Karpas-422 (cell line): Measurements from ENCODE around the gene P2RY14. TPM values are rescaled to one million over a fixed set of nuclear protein-coding genes. Genes with fewer than 3 reads are reported as not detected.

ENCODE experiments used
- DNase-seq: peaks from one replicate; pipeline ENCODE4 v3.0.0-alpha.2; 2015
- H2AFZ ChIP-seq: fragments of 200-600 bp; sonication (generic); 2 replicates; pipeline ENCODE4 v1.6.1; 2014; ENCODE audit warnings: antibody characterized with exemption, low read length, mixed read lengths
- H3K27ac ChIP-seq: fragments of 200-600 bp; sonication (generic); 2 replicates; pipeline ENCODE4 v1.5.1; 2014; ENCODE audit warnings: mild to moderate bottlenecking, low read length, moderate library complexity
- H3K27me3 ChIP-seq: fragments of 200-600 bp; sonication (generic); 2 replicates; pipeline ENCODE4 v1.6.1; 2014; ENCODE audit warnings: low read length, mixed read lengths
- H3K36me3 ChIP-seq: fragments of 200-600 bp; sonication (generic); 2 replicates; pipeline ENCODE4 v1.6.1; 2014; ENCODE audit warnings: low read length, mixed read lengths; ENCODE audit not compliant: insufficient read depth
- H3K4me1 ChIP-seq: fragments of 200-600 bp; sonication (generic); 2 replicates; pipeline ENCODE4 v1.6.1; 2014; ENCODE audit warnings: mild to moderate bottlenecking, low read length, mixed read lengths
- H3K4me2 ChIP-seq: fragments of 200-600 bp; sonication (generic); 2 replicates; pipeline ENCODE4 v1.6.1; 2014; ENCODE audit warnings: low read length, low read depth, mild to moderate bottlenecking; ENCODE audit not compliant: poor library complexity, severe bottlenecking
- H3K4me3 ChIP-seq: fragments of 200-600 bp; sonication (generic); 2 replicates; pipeline ENCODE4 v1.5.1; 2014; ENCODE audit warnings: mild to moderate bottlenecking, antibody characterized with exemption, low read length, mixed read lengths
- H3K79me2 ChIP-seq: fragments of 200-600 bp; sonication (generic); 2 replicates; pipeline ENCODE4 v1.6.1; 2014; ENCODE audit warnings: mild to moderate bottlenecking, low read length, mixed read lengths
- H3K9ac ChIP-seq: fragments of 200-600 bp; sonication (generic); 2 replicates; pipeline ENCODE4 v1.6.0; 2014; ENCODE audit warnings: low read length
- H3K9me2 ChIP-seq: fragments of 200-600 bp; sonication (generic), shearing (Covaris generic); replicated peaks from 2 replicates; pipeline ENCODE4 v1.6.0; 2014; ENCODE audit warnings: mild to moderate bottlenecking, low read length, moderate library complexity; ENCODE audit not compliant: insufficient read depth
- H3K9me3 ChIP-seq: fragments of 300-700, 200-600 bp; sonication (generic); 2 replicates; pipeline ENCODE4 v1.6.1; 2014; ENCODE audit warnings: low read length, mixed read lengths
- H4K20me1 ChIP-seq: fragments of 200-600 bp; sonication (generic); 2 replicates; pipeline ENCODE4 v1.6.1; 2014; ENCODE audit warnings: mild to moderate bottlenecking, antibody characterized with exemption, low read length, low read depth; ENCODE audit not compliant: insufficient read depth
- total RNA-seq: library from RNA; depleted of rRNA; stranded (reverse); fragments of >200 nt; shearing (Covaris generic); gene quantifications from 2 replicates; pipeline ENCODE4 v1.2.3, GENCODE V29; 2014; ENCODE audit warnings: low replicate concordance; rRNA removed

Gene P2RY14
- not detected in 2 replicates for total RNA-seq

GRCh38 chr3:151278230-151278629, at the start of gene P2RY14:
P2RY14 (minus strand) TSS chr3:151278542; CDS start chr3:151214316, 64,226 bp downstream.
- Histone ChIP-seq H3K79me2 (no peaks in the 10 kb centered on the region), H3K9me3 (no peaks in the 10 kb centered on the region), H3K27me3 (no peaks in the 10 kb centered on the region), H4K20me1 (no peaks in the 10 kb centered on the region), H3K9me2 (no peaks in the 10 kb centered on the region), H3K9ac (no peak within 1 kb of the TSS), H3K4me1 (no peaks in the 10 kb centered on the region), H2AFZ (no peak within 1 kb of the TSS), H3K27ac (no peak within 1 kb of the TSS), H3K4me3 (no peak within 1 kb of the TSS), H3K4me2 (no peak within 1 kb of the TSS), H3K36me3 (no peaks in the 10 kb centered on the region)
- no peak for DNase-seq

GRCh38 chr3:151327571-151328198, 49.3 kb upstream of the P2RY14 start:
- Histone ChIP-seq H3K79me2 (no peaks in the 10 kb centered on the region), H3K27me3 (no peaks in the 10 kb centered on the region), H3K27ac (no peak overlapping the region), H3K9me2 (no peaks in the 10 kb centered on the region), H2AFZ (no peak overlapping the region; the same call in 1 of the 2 replicates), H3K4me2 (no peak overlapping the region), H3K9me3 (no peaks in the 10 kb centered on the region), H3K9ac (no peak overlapping the region), H3K4me3 (no peak overlapping the region), H4K20me1 (no peaks in the 10 kb centered on the region), H3K4me1 (peaks cover 37% of the 10 kb centered on the region), H3K36me3 (no peaks in the 10 kb centered on the region)
- peak; percentile 68 for DNase-seq

GRCh38 chr3:151322511-151322910, 44.2 kb upstream of the P2RY14 start:
- Histone ChIP-seq H3K4me1 (no peaks in the 10 kb centered on the region), H3K9ac (no peak overlapping the region), H3K27ac (no peak overlapping the region), H3K36me3 (no peaks in the 10 kb centered on the region), H2AFZ (no peak overlapping the region), H3K79me2 (no peaks in the 10 kb centered on the region), H3K4me3 (no peak overlapping the region), H3K9me2 (no peaks in the 10 kb centered on the region), H4K20me1 (no peaks in the 10 kb centered on the region), H3K4me2 (no peak overlapping the region), H3K27me3 (no peaks in the 10 kb centered on the region), H3K9me3 (no peaks in the 10 kb centered on the region)
- DNase-seq, result no peak

GRCh38 chr3:151321526-151321925, 43.2 kb upstream of the P2RY14 start:
- Histone ChIP-seq H3K27ac (no peak overlapping the region), H3K27me3 (no peaks in the 10 kb centered on the region), H3K4me1 (no peaks in the 10 kb centered on the region), H3K4me3 (no peak overlapping the region), H3K36me3 (no peaks in the 10 kb centered on the region), H4K20me1 (no peaks in the 10 kb centered on the region), H3K9me2 (no peaks in the 10 kb centered on the region), H2AFZ (no peak overlapping the region), H3K4me2 (no peak overlapping the region), H3K79me2 (no peaks in the 10 kb centered on the region), H3K9me3 (no peaks in the 10 kb centered on the region), H3K9ac (no peak overlapping the region)
- no peak for DNase-seq

GRCh38 chr3:151320131-151320530, 41.8 kb upstream of the P2RY14 start:
- Histone ChIP-seq H3K9me3 (no peaks in the 10 kb centered on the region), H3K79me2 (no peaks in the 10 kb centered on the region), H3K4me2 (no peak overlapping the region), H3K4me3 (no peak overlapping the region), H3K4me1 (no peaks in the 10 kb centered on the region), H3K9ac (no peak overlapping the region), H3K36me3 (no peaks in the 10 kb centered on the region), H3K27ac (no peak overlapping the region), H3K9me2 (no peaks in the 10 kb centered on the region), H2AFZ (no peak overlapping the region), H4K20me1 (no peaks in the 10 kb centered on the region), H3K27me3 (no peaks in the 10 kb centered on the region)
- DNase-seq, result no peak

GRCh38 chr3:151319628-151320027, 41.3 kb upstream of the P2RY14 start:
- Histone ChIP-seq H3K27ac (no peak overlapping the region), H4K20me1 (no peaks in the 10 kb centered on the region), H3K79me2 (no peaks in the 10 kb centered on the region), H3K36me3 (no peaks in the 10 kb centered on the region), H3K9me3 (no peaks in the 10 kb centered on the region), H2AFZ (no peak overlapping the region), H3K27me3 (no peaks in the 10 kb centered on the region), H3K9me2 (no peaks in the 10 kb centered on the region), H3K9ac (no peak overlapping the region), H3K4me2 (no peak overlapping the region), H3K4me3 (no peak overlapping the region), H3K4me1 (no peaks in the 10 kb centered on the region)
- DNase-seq, result no peak

- no peaks in the 10 kb centered on the region for H4K20me1 ChIP-seq
- no peaks in the 10 kb centered on the region for H3K36me3 ChIP-seq
- no peak overlapping the region for H3K4me3 ChIP-seq
- DNase-seq, result no peak
- no peaks in the 10 kb centered on the region for H3K9me3 ChIP-seq
- no peaks in the 10 kb centered on the region for H3K9me2 ChIP-seq
- no peak overlapping the region for H3K9ac ChIP-seq
- no peaks in the 10 kb centered on the region for H3K27me3 ChIP-seq
- H3K79me2 ChIP-seq, result no peaks in the 10 kb centered on the region
- H3K4me1 ChIP-seq, result no peaks in the 10 kb centered on the region
- H3K4me2 ChIP-seq, result no peak overlapping the region
- no peak overlapping the region for H3K27ac ChIP-seq
- H2AFZ ChIP-seq, result no peak overlapping the region
Measured at GRCh38 chr3:151318991-151319390, 40.6 kb upstream of the P2RY14 start.

- no peak overlapping the region for H2AFZ ChIP-seq
- no peaks in the 10 kb centered on the region for H3K4me1 ChIP-seq
- H3K9me3 ChIP-seq, result no peaks in the 10 kb centered on the region
- H3K27ac ChIP-seq, result no peak overlapping the region
- no peaks in the 10 kb centered on the region for H3K9me2 ChIP-seq
- no peaks in the 10 kb centered on the region for H3K79me2 ChIP-seq
- H4K20me1 ChIP-seq, result no peaks in the 10 kb centered on the region
- no peak overlapping the region for H3K4me3 ChIP-seq
- no peaks in the 10 kb centered on the region for H3K36me3 ChIP-seq
- H3K9ac ChIP-seq, result no peak overlapping the region
- no peaks in the 10 kb centered on the region for H3K27me3 ChIP-seq
- DNase-seq, result no peak
- no peak overlapping the region for H3K4me2 ChIP-seq
Measured at GRCh38 chr3:151318313-151318712, 40.0 kb upstream of the P2RY14 start.
